HG03064 (cell line): Measurements from ENCODE around the gene PARP3.

Experiments used
- ATAC-seq: cut with Tn5 transposase; IDR thresholded peaks from one replicate; pipeline ENCODE4 v1.9.1; 2021; ENCODE audit warnings: low read depth; ENCODE audit not compliant: unreplicated experiment

PARP3 gene

DNA sequence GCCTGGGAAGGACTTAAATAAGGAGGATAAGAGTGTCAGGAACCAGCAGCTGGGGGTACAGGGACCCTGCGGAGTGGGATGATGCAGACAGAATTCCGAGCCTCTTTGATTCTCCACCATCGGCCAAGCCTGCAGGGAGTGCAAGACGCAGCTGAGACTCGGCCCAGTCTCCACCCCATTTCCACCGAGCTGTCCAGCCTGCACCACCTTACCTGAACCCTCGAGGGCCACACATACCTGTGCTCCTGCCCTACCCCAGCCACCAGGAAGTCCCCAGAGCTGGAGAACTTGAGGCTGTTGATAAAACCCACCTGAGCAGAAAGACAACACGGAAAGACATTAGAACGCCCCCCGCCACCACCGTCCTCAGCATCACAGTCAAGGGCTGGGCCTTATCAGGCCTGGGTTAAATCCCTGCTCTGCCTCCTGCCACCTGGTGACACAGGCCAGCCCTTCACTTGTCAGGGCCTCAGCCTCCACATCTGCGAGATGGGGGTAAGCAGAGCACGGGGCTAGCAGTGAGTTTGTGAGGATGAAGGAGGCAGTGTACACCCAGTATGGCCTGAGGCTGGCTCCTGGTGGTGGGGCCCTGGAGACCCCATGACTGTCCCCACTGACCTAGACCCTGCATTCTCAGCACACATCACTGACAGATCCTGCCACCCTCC, 8.6 kb upstream of the PARP3 start:
- no peak for ATAC-seq

- no peak for ATAC-seq
Measured at GRCh38 chr3:51934139-51934850, 7.9 kb upstream of the PARP3 start.

DNA sequence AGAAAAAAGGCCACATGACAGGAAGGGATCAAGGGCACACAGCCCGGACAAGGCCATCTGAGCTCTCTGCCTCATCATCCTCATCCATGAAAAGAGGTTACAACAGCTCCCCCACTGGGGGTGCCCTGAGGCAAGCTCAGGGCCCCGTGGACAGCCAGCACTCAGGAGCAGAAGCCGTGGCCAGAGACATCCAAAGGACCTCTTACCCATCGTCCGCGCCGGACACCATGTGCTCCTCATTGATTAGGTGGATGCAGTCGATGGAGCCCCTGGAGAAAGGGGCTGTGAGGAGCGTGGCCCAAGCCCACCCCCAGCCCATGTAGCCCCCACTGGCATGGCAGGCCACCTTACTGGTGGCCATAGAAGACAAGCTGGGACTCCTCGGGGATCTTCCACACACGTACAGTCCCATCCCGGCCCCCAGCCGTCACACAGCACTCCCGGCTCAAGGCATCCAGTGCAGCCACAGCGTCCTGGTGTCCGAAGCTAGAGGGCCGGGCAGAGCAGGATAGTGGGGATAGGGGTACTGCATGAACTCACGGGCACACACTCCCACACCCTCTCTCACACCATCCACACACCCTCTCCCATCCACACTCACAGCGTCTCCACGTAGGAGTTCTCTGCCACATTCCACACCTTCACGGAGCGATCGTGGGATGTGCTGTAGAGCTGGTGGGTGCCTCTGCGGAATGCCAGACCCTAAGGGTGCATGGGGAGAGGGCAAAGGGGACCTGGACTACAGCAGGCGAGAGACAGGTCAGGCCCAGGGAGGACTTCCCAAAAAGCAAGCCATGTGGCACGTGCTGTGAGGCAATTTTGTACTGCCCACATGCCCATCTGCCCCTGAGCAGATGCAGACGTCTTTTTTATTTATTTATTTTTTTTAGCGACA, 6.9 kb upstream of the PARP3 start:
- no peak for ATAC-seq

- no peak for ATAC-seq
Measured at GRCh38 chr3:51935886-51936755, 6.0 kb upstream of the PARP3 start.

GRCh38 chr3:51937014-51937413, 5.1 kb upstream of the PARP3 start:
- ATAC-seq = no peak

DNA sequence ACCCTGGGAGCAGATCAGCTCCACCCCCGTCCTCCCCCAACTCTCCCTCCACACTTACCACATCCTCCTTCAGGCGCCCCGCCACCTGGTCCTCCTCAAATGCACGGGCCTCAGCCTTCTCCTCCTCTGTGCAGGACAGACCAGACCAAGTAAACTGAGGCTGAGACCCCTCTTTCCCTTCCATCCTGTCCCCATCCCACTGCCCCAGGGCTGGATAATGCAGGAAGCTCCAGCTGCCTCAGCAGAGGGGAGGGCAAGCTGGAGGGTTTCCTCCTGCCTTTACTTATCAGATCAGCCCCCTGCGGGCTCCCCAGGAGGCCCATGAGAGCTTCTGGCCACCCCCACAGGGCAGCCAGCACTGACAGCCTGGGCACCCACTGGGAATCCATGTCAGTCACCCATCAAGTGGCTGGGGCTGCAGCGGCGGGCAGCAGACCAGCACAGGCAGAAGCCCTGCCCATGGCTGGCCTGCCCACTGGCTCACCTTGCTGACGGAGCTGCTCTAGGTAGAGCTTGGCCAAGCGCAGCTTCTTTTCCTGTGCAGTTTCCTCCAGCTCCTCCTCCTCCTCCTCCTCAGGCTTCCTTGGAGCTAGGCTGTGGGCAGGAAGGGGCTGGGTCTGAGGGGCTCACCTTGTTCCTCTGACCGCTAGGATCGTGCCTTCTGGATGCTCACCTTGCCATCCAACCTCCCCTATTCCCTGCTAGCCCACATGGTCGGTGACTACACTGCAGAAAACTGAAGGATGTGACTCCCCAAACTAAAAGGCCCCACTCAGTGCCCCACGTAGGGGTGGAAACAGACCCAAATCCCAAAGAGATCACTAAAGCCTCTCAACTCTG, 4.3 kb upstream of the PARP3 start:
- ATAC-seq = no peak

GRCh38 chr3:51938780-51939425, 3.3 kb upstream of the PARP3 start:
- no peak for ATAC-seq

DNA sequence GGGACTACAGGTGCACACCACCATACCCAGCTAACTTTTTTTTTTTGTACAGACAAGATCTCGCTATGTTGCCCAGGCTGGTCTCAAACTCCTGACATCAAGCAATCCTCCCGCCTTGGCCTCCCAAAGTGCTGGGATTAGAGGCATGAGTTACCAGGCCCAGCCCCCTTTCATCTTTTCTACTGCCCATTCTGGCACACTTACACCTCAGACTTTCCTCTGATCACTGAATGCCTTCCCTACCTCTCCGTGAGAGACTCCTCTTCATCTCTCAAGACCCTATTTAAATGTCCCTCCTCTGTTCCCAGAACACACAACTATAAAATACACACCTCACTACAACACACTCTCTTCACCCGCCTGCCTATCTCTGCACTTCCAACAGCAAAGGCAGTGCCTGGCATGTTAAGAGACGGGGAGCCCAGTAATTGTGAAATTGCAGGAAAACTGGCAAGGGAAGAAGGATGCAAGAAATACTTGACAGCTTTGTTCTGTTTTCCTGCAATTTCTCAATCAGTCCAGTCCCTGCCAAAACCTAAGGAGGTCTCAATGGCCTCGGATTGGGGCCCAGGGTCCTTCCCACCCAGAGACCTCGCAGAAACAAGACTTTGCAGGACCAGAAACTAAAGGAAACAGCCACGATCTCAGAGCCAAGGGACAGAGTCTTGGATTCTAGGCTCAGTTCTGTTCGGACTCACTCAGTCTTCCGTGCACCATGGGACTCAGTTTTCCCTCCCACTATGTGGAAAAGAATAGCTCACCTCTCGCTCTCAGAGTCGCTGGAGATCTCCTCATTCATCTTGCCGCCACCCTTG, 1.3 kb upstream of the PARP3 start:
- no peak for ATAC-seq

DNA sequence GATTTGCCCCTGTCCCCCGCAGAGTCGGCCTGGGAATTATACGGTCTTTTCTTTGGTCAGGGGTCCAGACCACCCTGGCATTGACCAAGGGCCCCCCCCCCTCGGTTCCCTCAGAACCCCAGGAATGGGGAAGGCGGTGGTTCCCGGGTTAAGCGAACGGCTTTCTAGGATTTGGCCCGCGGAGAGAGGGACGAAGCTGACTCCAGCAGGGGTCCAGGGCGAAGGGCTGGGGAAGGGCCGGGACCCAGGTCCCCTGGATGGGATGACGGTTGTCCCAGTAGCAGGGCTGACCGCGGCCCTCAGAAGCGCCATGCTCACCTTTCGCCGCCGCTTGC, 733 bp upstream of the PARP3 start:
- no peak for ATAC-seq

GRCh38 chr3:51942603-51943450, 664 bp downstream of the PARP3 start:
- no peak for ATAC-seq

GRCh38 chr3:51943451-51944391, 1.6 kb downstream of the PARP3 start:
- ATAC-seq = no peak

DNA sequence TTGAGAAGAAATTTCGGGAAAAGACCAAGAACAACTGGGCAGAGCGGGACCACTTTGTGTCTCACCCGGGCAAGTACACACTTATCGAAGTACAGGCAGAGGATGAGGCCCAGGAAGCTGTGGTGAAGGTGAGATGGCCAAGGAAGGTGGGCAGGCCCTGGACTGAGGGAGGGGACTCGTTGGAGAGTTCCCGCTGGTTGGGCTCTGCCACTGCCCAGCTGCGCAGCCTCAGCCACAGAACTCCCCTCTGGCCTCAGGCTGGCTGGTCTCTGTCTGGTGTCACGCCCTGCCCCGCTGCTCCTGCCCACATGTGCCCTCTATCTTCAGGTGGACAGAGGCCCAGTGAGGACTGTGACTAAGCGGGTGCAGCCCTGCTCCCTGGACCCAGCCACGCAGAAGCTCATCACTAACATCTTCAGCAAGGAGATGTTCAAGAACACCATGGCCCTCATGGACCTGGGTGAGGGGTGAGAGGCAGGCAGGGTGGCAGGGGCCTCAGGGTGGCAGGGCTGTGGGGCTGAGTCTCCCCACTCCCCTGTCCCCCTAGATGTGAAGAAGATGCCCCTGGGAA, 2.4 kb downstream of the PARP3 start:
- no peak for ATAC-seq

GRCh38 chr3:51945031-51945840, 3.1 kb downstream of the PARP3 start:
- ATAC-seq = no peak

DNA sequence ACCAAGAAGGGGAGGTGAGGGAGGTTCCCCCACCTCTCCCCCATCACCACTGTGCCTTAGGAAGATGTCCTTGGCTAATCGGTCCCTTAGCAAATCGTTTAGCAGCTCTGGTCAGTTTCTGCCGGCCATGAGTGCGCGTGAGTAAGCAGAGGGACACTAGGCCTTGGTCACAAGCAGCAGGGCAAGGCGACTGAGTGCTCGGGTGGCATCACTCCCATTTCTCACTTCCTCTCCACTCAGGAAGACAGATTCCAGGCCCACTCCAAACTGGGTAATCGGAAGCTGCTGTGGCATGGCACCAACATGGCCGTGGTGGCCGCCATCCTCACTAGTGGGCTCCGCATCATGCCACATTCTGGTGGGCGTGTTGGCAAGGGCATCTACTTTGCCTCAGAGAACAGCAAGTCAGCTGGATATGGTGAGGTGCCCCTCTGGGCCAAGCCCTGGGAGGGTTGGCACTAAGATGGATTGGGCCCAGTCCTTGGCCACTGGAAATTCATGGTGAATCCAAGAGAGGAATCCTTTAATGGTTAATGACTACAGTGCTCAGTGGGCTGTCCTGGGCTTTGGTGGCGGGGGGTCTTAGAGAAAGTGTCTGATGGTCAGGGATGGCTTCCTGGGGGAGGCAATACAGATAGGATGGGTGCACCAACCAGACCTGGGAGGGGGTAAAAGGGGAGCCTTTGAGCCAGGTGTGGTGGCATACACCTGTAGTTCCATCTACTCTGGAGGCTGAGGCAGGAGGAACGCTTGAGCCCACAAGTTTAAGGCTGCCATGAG, 4.0 kb downstream of the PARP3 start:
- no peak for ATAC-seq
